ENCODE data around the gene CRYBB2.
"Not testable (repeated sequence)": the region's sequence is repeated elsewhere in the genome, so short reads cannot be mapped to it uniquely, and the experiment has no call there.

CRYBB2 gene

GRCh38 chr22:25219211-25219689, at the start of gene CRYBB2:
CRYBB2 (plus strand) TSS chr22:25219639; CDS start chr22:25221430, 1,791 bp downstream.
- DNase-seq (ENCODE audit: extremely low read depth in 1 of 2, low read depth in 1 of 2), result no peak

GRCh38 chr22:25170426-25170980, 48.9 kb upstream of the CRYBB2 start:
- no peak for DNase-seq (ENCODE audit: extremely low read depth in 1 of 2, low read depth in 1 of 2)

GRCh38 chr22:25172153-25172552, 47.3 kb upstream of the CRYBB2 start:
- peak in 1 of 2 donors; percentile 1 for DNase-seq (ENCODE audit: extremely low read depth in 1 of 2, low read depth in 1 of 2)

- no peak for DNase-seq (ENCODE audit: extremely low read depth in 1 of 2, low read depth in 1 of 2)
Observed at GRCh38 chr22:25174156-25174887, 45.1 kb upstream of the CRYBB2 start.

- DNase-seq (ENCODE audit: extremely low read depth in 1 of 2, low read depth in 1 of 2), result no peak
Observed at GRCh38 chr22:25174888-25175411, 44.5 kb upstream of the CRYBB2 start.

GRCh38 chr22:25176175-25176574, 43.3 kb upstream of the CRYBB2 start:
- DNase-seq (ENCODE audit: extremely low read depth in 1 of 2, low read depth in 1 of 2), result no peak

- DNase-seq (ENCODE audit: extremely low read depth in 1 of 2, low read depth in 1 of 2), result no peak
Observed at GRCh38 chr22:25176799-25177198, 42.6 kb upstream of the CRYBB2 start.

GRCh38 chr22:25177226-25177625, 42.2 kb upstream of the CRYBB2 start:
- DNase-seq (ENCODE audit: extremely low read depth in 1 of 2, low read depth in 1 of 2), result no peak

GRCh38 chr22:25177895-25178294, 41.5 kb upstream of the CRYBB2 start:
- DNase-seq (ENCODE audit: extremely low read depth in 1 of 2, low read depth in 1 of 2), result no peak

- DNase-seq (ENCODE audit: extremely low read depth in 1 of 2, low read depth in 1 of 2), result not testable (repeated sequence)
Observed at GRCh38 chr22:25178348-25178747, 41.1 kb upstream of the CRYBB2 start.

- not testable (repeated sequence) for DNase-seq (ENCODE audit: extremely low read depth in 1 of 2, low read depth in 1 of 2)
Observed at GRCh38 chr22:25178869-25179631, 40.4 kb upstream of the CRYBB2 start.

GRCh38 chr22:25182131-25183110, 37.0 kb upstream of the CRYBB2 start:
- no peak for DNase-seq (ENCODE audit: extremely low read depth in 1 of 2, low read depth in 1 of 2)

GRCh38 chr22:25183949-25184619, 35.4 kb upstream of the CRYBB2 start:
- DNase-seq (ENCODE audit: extremely low read depth in 1 of 2, low read depth in 1 of 2), result no peak

GRCh38 chr22:25186140-25186539, 33.3 kb upstream of the CRYBB2 start:
- no peak for DNase-seq (ENCODE audit: extremely low read depth in 1 of 2, low read depth in 1 of 2)

- DNase-seq (ENCODE audit: extremely low read depth in 1 of 2, low read depth in 1 of 2), result no peak
Observed at GRCh38 chr22:25187469-25187868, 32.0 kb upstream of the CRYBB2 start.

- no peak for DNase-seq (ENCODE audit: extremely low read depth in 1 of 2, low read depth in 1 of 2)
Observed at GRCh38 chr22:25192406-25192805, 27.0 kb upstream of the CRYBB2 start.

GRCh38 chr22:25193130-25193529, 26.3 kb upstream of the CRYBB2 start:
- no peak for DNase-seq (ENCODE audit: extremely low read depth in 1 of 2, low read depth in 1 of 2)

GRCh38 chr22:25193548-25193947, 25.9 kb upstream of the CRYBB2 start:
- no peak for DNase-seq (ENCODE audit: extremely low read depth in 1 of 2, low read depth in 1 of 2)

GRCh38 chr22:25196326-25196725, 23.1 kb upstream of the CRYBB2 start:
- DNase-seq (ENCODE audit: extremely low read depth in 1 of 2, low read depth in 1 of 2), result no peak

GRCh38 chr22:25197340-25197739, 22.1 kb upstream of the CRYBB2 start:
- no peak for DNase-seq (ENCODE audit: extremely low read depth in 1 of 2, low read depth in 1 of 2)

All from activated CD8-positive, alpha-beta memory T cell treated with anti-CD3 and anti-CD28 coated beads for 1 hour (primary cell).